Right hindlimb (tissue), 1 donor: ENCODE measurements around the gene MAP3K6.

ENCODE experiments used
- DNase-seq: peaks from one replicate; pipeline ENCODE4 v3.0.0-alpha.2; 2018

The MAP3K6 gene

DNA sequence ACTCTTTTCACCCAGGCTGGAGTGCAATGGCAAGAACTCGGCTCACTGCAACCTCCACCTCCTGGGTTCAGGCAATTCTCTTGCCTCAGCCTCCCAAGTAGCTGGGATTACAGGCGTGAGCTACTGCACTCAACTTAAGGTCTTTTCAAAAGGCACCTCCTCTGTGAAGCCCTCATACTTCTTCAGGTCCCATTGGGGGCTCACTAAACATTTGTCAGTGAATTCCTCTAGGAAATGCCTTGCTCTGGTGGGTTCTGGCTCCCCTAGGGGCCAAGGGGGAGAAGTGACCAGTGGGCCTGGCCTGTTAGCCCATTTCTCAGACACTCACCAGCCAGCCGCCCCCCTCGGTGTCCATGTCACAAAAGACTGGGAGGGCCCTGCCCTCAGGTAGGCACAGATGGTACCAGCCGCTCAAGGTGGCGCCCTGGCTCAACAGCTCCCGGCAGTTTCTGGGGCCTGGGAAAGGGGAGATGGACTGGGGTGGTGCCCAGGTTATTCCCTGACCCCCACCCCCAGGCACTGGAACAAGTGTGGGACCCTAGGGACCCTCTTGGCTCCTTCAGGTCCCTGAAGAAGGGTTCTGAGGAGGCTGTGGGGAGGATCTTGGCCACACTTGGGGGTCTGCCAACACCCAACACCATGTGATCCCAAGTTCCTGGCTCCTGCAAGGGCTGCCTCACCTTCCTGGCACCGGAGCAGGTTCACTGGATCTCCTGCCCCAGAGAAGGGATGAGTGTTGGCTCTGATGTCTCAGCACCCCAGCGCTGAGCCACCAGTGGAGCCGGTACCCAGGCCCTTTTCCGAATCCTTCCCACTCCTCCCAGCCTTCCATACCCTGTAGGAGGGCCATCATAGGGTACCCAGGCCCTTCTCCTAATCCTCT is 6.3 kb upstream of the MAP3K6 start:
- DNase-seq = peak; percentile 16

- DNase-seq = no peak
Observed at GRCh38 chr1:27372022-27372807, 5.5 kb upstream of the MAP3K6 start.

- DNase-seq = peak; percentile 13
Observed at GRCh38 chr1:27368869-27369582, 2.3 kb upstream of the MAP3K6 start.

DNA sequence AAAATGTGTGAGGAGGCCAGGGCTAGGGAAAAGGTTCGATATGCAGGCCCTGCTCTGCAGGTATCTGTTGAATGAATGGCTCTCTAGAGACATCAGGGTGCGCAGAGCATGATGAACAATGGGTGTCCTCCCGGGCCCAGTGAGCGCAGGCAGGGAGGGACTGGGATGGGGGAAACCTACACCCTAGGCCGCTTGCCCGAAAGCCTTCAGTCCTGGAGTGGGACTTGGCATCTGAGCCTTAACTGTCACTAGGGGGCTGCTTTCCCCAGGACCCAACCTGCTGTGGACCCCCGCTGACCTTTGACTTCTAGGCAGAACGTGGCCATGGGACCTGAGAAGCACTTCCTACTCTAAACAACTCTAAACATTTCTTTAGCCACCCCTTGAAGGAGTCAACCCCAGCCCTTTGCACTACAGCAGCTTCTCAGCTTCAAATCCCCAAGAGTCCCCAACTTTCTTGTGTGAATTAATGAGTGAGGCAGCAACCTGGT is 444 bp upstream of the MAP3K6 start:
- peak; percentile 10 for DNase-seq

DNA sequence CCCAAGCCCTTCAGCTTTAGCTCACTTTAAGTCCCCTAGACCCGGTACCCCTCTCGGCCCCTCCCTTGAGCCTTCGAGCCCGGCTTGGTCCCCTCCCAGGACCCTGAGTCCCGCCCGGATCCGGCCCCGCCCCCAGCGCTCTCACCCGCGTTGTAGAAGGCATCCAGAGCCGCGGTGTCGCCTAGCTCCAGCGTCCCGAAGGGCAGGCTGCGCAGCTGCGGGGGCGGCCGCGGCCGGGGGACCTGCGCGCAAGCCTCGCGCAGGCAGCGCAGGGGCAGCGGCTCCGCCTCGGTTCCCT is 699 bp downstream of the MAP3K6 start:
- DNase-seq = peak; percentile 89

DNA sequence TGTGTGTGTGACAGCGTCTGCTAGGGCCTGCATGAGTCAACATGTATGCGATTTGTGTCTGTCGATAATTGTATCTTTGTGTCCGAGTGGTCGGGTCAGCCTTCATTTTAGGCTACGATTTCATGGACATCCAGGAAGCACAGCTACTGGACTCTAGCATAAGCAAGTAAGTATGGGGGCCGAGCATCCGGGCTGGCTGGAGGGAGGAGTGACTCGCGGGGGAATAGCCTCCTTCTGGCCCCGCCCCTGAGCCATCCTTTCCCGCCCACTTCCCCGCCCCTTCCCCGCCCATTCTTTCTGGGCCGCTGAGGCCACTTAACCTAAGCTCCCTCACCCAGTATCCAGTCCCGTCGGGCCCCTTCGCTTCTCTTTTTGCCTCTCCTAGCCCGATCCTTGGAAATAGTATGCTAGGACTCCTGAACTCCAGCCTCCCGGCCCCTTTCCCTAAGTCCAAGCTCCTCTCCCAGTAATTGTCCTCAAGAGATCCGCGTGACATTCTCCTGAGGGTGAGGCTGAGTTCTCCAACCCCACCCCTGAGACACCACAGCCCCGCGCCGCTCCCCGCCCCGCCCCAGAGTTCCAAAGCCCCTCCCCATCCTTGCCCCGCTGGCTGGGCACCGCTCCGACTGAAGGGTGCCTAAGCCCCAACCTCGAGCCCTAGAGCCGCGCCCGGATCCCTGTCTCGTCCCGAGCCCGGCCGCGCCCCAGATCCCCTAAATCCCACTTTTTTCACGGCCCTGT is 1.2 kb downstream of the MAP3K6 start:
- DNase-seq = peak; percentile 94

GRCh38 chr1:27364696-27365371 is 1.9 kb downstream of the MAP3K6 start:
- DNase-seq = peak; percentile 24

GRCh38 chr1:27363766-27364695 is 2.7 kb downstream of the MAP3K6 start:
- DNase-seq = peak; percentile 19

DNA sequence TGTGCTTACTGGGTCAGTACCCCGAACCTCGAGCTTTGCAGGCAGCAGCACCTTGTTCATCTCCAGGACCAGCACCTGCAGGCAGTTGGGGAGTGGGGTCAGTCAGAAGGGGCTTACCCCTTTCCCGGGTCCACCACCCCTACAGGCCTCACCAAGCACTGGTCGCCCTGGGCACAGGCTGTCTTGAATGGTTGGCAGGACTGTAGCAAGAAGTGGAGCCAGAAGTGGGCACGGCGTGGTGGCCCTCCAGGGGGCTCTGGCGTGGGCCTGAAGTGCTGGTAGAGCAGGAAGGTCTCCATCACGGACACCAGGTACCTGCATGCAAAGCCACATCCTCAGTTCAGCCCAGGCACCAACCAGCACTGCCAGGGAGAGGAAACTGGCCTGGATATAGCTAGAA is 5.2 kb downstream of the MAP3K6 start:
- peak; percentile 21 for DNase-seq

GRCh38 chr1:27361044-27361402 is 5.7 kb downstream of the MAP3K6 start:
- no peak for DNase-seq

DNA sequence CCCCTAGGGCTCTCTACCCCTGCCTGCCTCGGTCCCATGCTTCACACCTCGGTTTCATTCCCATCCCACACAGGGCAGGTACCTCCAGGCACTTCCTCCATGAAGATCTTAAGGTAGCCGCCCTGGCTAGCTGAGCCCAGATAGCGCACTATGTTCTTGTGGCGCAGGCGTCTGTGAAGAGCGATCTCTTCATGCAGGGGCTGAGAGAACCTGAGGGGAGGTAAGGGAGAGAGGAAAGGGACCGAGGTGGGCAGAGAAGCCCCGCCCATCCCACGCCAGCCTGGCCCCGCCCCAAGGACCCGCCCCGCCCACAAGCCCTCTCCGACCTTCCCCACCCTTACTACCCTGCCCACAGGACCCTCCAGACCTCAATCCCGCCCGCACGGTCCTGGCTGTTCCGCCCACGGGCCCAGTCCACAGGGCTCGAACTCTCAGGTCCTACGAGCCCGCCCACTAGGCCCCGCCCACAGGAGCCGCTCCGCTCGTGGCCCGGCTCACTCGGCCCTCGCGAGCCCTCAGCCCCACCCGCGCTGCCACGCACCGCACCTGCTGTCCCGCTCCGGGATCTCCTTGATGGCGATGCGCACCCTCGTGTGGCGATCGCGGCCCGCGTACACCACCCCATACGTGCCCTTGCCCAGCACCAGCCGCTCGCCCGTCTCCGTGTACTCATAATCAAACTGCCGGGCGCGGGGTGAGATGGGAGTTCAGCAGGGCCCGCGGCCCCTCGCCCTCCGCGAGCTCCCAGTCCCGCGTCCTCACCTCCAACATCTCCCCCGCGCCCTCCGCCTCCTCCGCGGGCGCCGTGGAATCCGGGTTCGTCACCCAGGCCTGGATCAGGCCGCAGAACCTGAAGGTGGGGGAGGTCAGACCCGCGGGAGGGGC is 6.4 kb downstream of the MAP3K6 start:
- no peak for DNase-seq

DNA sequence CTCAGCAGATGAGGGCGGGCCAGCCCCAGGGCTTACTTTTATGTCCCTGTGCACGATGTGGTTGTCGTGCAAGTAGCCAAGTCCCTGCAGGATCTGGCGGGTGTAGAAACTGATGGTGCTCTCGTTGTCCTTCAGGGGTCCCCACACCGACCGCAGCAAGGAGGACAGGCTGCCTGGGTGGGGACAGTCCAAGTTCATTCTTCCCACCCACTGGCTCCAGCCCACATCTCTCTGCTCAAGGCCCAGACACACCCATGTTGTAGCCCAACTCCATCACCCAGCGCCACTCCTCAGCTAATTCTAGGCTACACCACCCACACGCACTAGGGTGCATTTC is 7.0 kb downstream of the MAP3K6 start:
- no peak for DNase-seq

DNA sequence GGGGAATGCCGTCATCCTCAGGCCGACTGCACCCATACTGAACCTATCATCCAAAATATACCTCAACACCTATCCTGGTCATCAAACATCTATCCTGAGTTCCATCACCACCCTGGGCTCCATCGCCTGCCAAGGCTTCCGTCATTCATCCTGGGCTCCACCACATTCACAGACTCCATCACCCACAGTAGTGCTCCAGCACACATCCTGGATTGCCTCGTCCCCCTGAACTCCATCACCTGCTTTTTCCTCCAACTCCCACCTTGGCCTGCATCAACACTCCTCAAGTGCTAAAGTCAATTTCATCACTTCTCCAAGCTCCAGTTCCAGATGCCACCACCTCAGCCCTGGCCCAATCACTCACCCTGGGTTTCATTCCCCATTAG is 7.8 kb downstream of the MAP3K6 start:
- no peak for DNase-seq

GRCh38 chr1:27358038-27358927 is 8.5 kb downstream of the MAP3K6 start:
- no peak for DNase-seq

GRCh38 chr1:27357281-27358037 is 9.3 kb downstream of the MAP3K6 start:
- peak; percentile 86 for DNase-seq

DNA sequence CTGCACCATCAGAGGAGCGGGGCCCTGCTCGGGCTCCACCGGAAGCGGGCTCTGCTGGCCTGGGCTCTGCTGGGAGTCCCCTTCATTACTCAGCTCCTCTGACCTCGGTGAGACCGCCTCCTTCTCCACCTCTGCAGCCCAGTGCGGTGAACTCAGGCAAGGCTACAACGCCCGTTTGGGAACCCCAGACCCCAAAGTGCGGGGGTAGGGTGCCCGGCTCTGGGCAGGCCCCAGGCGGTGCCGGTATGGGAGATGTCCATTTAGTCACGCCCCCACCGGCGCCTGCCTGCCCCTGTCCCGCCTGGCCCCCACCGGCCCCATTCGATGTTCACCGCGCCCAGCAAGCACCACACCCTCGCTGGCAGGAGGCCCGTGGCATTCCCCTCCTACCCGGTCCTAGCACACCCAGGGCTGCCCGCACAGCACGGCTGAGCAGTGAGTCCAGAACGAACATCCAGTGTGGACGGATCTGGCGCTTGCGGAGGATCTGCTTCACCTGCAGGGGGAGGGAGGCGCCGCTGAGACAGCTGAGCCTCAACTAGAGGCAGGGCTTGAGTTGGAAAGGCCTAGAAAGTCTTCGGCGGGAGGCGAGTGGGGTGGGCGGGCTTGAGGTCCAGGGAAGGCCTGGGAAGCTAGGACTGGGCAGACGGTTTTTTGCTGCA is 10.0 kb downstream of the MAP3K6 start:
- DNase-seq = no peak

GRCh38 chr1:27356277-27356618 is 10.5 kb downstream of the MAP3K6 start:
- DNase-seq = no peak

GRCh38 chr1:27355683-27356082 is 11.1 kb downstream of the MAP3K6 start:
- DNase-seq = no peak
